ENCODE results near the gene TAC1.
"Not testable (repeated sequence)": the region's sequence is repeated elsewhere in the genome, so short reads cannot be mapped to it uniquely, and the experiment has no call there.

TAC1 gene

DNA sequence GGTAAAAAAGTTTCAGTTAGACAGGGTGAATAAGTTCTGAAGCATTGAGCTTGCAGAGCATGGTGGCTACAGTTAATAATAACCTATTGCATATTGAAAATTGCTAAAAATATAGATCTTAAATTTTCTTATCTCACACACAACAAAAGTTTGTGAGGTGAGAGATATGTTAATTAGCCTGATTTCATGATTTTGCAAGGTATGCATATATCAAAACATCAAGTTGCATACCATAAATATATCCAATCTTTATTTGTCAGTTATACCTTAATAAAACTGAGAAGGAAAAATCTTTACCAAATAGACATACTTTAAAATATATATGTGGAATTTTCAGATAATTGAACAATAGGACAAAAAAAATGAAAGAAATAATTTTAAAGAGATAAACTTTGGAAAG lies 16.6 kb downstream of the TAC1 start:
- H3K9me3 ChIP-seq (ENCODE audit: insufficient read depth, low read depth, low read length): no peaks in the 10 kb centered on the region
- H3K9ac ChIP-seq (ENCODE audit: low read depth, low read length): no peak overlapping the region
- no peaks in the 10 kb centered on the region for H3K36me3 ChIP-seq (ENCODE audit: insufficient read depth, low read length)
- H3K4me1 ChIP-seq (ENCODE audit: insufficient read depth, low read length): no peaks in the 10 kb centered on the region
- no peaks in the 10 kb centered on the region for H3K27me3 ChIP-seq (ENCODE audit: insufficient read depth, low read length)
- H3K27ac ChIP-seq (ENCODE audit: low read depth, low read length): no peak overlapping the region
- H3K4me3 ChIP-seq (ENCODE audit: low read length): no peak overlapping the region

GRCh38 chr7:97751566-97751965 lies 19.7 kb downstream of the TAC1 start:
- no peak overlapping the region for H3K9ac ChIP-seq (ENCODE audit: low read depth, low read length)
- H3K4me1 ChIP-seq (ENCODE audit: insufficient read depth, low read length): no peaks in the 10 kb centered on the region
- no peaks in the 10 kb centered on the region for H3K9me3 ChIP-seq (ENCODE audit: insufficient read depth, low read depth, low read length)
- no peak overlapping the region for H3K4me3 ChIP-seq (ENCODE audit: low read length)
- H3K36me3 ChIP-seq (ENCODE audit: insufficient read depth, low read length): no peaks in the 10 kb centered on the region
- no peak overlapping the region for H3K27ac ChIP-seq (ENCODE audit: low read depth, low read length)
- H3K27me3 ChIP-seq (ENCODE audit: insufficient read depth, low read length): no peaks in the 10 kb centered on the region
- WGBS: 87% methylated on average over 2 of the region's 2 CpGs

DNA sequence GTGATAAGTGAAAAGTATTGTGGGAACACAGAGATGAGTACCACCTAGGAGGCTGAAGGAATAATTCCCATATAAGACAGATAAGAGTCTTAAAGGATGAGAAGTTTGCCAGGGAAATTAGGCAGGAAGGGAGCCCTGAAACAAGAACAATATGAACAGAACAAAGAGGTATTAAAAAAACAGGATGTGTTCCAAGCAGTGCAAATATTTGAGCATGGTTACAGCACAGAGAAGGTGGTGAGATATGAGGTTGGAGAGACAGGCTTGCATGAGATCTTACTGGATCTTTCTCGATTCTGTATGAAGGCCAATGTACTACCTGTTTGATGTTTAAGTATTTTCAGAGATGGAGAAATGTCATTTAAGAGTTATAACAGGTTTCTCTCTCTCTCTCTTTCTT lies 20.3 kb downstream of the TAC1 start:
- Histone ChIP-seq H3K36me3 (ENCODE audit: insufficient read depth, low read length) (no peaks in the 10 kb centered on the region), H3K9me3 (ENCODE audit: insufficient read depth, low read depth, low read length) (no peaks in the 10 kb centered on the region), H3K9ac (ENCODE audit: low read depth, low read length) (no peak overlapping the region), H3K27me3 (ENCODE audit: insufficient read depth, low read length) (no peaks in the 10 kb centered on the region), H3K4me3 (ENCODE audit: low read length) (no peak overlapping the region), H3K4me1 (ENCODE audit: insufficient read depth, low read length) (no peaks in the 10 kb centered on the region), H3K27ac (ENCODE audit: low read depth, low read length) (no peak overlapping the region)
- 88% methylated on average over 1 of the region's 1 CpG for WGBS

- no peak overlapping the region for H3K27ac ChIP-seq (ENCODE audit: low read depth, low read length)
- no peaks in the 10 kb centered on the region for H3K36me3 ChIP-seq (ENCODE audit: insufficient read depth, low read length)
- H3K4me3 ChIP-seq (ENCODE audit: low read length): no peak overlapping the region
- H3K9me3 ChIP-seq (ENCODE audit: insufficient read depth, low read depth, low read length): no peaks in the 10 kb centered on the region
- WGBS: 92% methylated on average over 2 of the region's 2 CpGs
- no peaks in the 10 kb centered on the region for H3K27me3 ChIP-seq (ENCODE audit: insufficient read depth, low read length)
- no peak overlapping the region for H3K9ac ChIP-seq (ENCODE audit: low read depth, low read length)
- H3K4me1 ChIP-seq (ENCODE audit: insufficient read depth, low read length): no peaks in the 10 kb centered on the region
Measured at GRCh38 chr7:97757824-97758223, 25.9 kb downstream of the TAC1 start.

DNA sequence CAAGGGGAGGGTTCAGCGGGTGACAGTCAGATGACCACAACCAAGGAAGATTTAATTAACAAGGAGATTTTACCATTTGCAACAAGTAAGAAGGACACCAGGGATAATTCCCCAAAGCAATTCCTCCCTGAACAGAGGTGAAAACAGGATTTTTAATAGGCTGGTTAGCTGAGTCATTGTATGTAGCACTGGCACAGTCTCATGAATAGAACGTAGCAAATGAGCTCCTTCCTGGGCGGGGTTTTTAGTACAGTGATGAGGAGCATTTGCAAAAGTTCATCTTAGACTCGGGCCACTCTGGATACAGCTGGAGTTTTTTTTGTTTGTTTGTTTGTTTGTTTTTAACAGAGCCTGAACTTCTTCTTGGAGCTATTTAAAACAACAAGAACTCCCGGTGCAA lies 39.0 kb downstream of the TAC1 start:
- Histone ChIP-seq H3K9ac (ENCODE audit: low read depth, low read length) (no peak overlapping the region), H3K4me1 (ENCODE audit: insufficient read depth, low read length) (0 out of 2 replicates have a peak, but pooled peaks cover 3% of the 10 kb centered on the region), H3K27me3 (ENCODE audit: insufficient read depth, low read length) (no peaks in the 10 kb centered on the region), H3K36me3 (ENCODE audit: insufficient read depth, low read length) (no peaks in the 10 kb centered on the region), H3K4me3 (ENCODE audit: low read length) (no peak overlapping the region), H3K27ac (ENCODE audit: low read depth, low read length) (no peak overlapping the region), H3K9me3 (ENCODE audit: insufficient read depth, low read depth, low read length) (no peaks in the 10 kb centered on the region)
- 85% methylated on average over 4 of the region's 5 CpGs for WGBS

GRCh38 chr7:97771576-97771975 lies 39.7 kb downstream of the TAC1 start:
- 82% methylated on average over 4 of the region's 6 CpGs for WGBS
- no peaks in the 10 kb centered on the region for H3K27me3 ChIP-seq (ENCODE audit: insufficient read depth, low read length)
- H3K36me3 ChIP-seq (ENCODE audit: insufficient read depth, low read length): no peaks in the 10 kb centered on the region
- no peak overlapping the region for H3K9ac ChIP-seq (ENCODE audit: low read depth, low read length)
- H3K4me3 ChIP-seq (ENCODE audit: low read length): no peak overlapping the region
- no peaks in the 10 kb centered on the region for H3K9me3 ChIP-seq (ENCODE audit: insufficient read depth, low read depth, low read length)
- 0 out of 2 replicates have a peak, but pooled peaks cover 3% of the 10 kb centered on the region for H3K4me1 ChIP-seq (ENCODE audit: insufficient read depth, low read length)
- H3K27ac ChIP-seq (ENCODE audit: low read depth, low read length): no peak overlapping the region

DNA sequence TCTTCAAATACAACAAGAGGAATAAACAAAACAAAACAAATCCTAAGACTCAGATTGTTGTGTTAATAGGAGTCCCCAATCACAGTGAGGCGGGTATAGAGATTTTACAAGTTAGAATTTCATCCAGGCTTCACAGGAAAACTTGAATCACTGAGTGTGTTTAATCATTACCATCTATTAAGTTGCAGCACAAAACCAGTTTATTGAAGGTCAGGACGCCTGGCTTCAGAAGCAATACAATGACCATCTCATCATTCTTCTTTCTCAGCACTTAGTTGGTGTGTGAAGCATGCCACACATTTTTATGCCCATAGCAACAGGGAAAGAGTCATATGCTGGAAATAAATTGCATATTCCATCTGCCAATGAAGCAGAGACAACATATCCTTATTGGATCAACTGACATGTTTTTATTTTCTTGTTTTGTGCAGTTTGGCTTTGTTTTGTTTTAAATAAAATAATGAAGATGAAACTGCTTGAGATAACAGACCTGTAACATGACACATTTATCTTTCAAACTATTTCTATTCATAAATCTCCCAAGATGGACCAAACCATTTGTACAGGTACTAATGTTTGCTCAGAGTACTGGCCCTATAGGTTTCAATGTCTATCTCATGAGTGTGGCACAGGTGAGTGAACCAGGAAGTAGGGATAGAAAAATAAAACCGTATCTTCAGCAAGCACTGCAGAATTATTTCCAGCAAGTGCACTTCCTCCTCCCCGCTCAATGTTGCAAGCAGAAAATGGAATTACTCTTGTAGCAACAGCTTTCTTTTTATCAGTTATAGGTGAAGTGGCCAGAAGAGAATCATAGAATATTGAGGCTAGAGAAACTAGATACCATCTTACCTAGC lies 40.4 kb downstream of the TAC1 start:
- H3K9me3 ChIP-seq (ENCODE audit: insufficient read depth, low read depth, low read length): no peaks in the 10 kb centered on the region
- no peaks in the 10 kb centered on the region for H3K36me3 ChIP-seq (ENCODE audit: insufficient read depth, low read length)
- H3K9ac ChIP-seq (ENCODE audit: low read depth, low read length): no peak overlapping the region
- 97% methylated on average over 3 of the region's 4 CpGs for WGBS
- H3K4me3 ChIP-seq (ENCODE audit: low read length): no peak overlapping the region
- H3K27ac ChIP-seq (ENCODE audit: low read depth, low read length): no peak overlapping the region
- H3K27me3 ChIP-seq (ENCODE audit: insufficient read depth, low read length): no peaks in the 10 kb centered on the region
- 0 out of 2 replicates have a peak, but pooled peaks cover 3% of the 10 kb centered on the region for H3K4me1 ChIP-seq (ENCODE audit: insufficient read depth, low read length)

GRCh38 chr7:97786398-97786797 lies 54.5 kb downstream of the TAC1 start:
- H3K27ac ChIP-seq (ENCODE audit: low read depth, low read length); H3K36me3 ChIP-seq (ENCODE audit: insufficient read depth, low read length); H3K4me3 ChIP-seq (ENCODE audit: low read length); H3K27me3 ChIP-seq (ENCODE audit: insufficient read depth, low read length); H3K4me1 ChIP-seq (ENCODE audit: insufficient read depth, low read length); H3K9ac ChIP-seq (ENCODE audit: low read depth, low read length): not testable (repeated sequence)
- 91% methylated on average over 5 of the region's 7 CpGs for WGBS
- peaks cover 20% of the 10 kb centered on the region for H3K9me3 ChIP-seq (ENCODE audit: insufficient read depth, low read depth, low read length)
